ENCODE data around the gene SEL1L3.

DNA sequence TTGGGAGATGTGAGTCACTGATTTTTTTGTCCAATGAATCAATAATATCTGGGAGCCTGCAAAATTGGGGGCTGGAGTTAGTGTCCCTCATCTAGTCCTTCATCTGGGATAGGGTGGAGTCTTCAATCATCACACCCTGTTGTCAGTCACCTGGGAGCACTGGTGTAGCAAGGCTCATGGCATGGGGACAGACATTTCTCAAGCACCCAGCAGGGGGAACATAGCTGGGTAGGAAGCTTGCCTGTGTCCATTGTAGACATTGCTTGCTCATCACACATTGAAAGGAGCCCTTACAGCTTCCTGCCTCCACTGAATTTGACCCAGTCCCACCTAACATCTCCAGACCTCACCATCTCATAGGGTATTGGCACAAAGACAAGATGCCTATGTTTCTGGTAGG lies 61.2 kb downstream of the SEL1L3 start:
- TF ChIP-seq POLR2A (IDR thresholded peaks at IDR 0.05) (no peak), CTCF (IDR thresholded peaks at IDR 0.05) (no peak)
